Stimulated activated CD4-positive, alpha-beta T cell treated with anti-CD3 and anti-CD28 coated beads, Interleukin-1b, Interleukin-23, amount 100 ng/mL, for 4 hours (primary cell): ENCODE data around the gene LINC01488.

Experiments used
- DNase-seq, 2 donors: peaks; one replicate each; pipeline ENCODE4 v3.0.0-alpha.2; 2020; ENCODE audit warnings: low read depth in 2 of 2

LINC01488 gene

DNA sequence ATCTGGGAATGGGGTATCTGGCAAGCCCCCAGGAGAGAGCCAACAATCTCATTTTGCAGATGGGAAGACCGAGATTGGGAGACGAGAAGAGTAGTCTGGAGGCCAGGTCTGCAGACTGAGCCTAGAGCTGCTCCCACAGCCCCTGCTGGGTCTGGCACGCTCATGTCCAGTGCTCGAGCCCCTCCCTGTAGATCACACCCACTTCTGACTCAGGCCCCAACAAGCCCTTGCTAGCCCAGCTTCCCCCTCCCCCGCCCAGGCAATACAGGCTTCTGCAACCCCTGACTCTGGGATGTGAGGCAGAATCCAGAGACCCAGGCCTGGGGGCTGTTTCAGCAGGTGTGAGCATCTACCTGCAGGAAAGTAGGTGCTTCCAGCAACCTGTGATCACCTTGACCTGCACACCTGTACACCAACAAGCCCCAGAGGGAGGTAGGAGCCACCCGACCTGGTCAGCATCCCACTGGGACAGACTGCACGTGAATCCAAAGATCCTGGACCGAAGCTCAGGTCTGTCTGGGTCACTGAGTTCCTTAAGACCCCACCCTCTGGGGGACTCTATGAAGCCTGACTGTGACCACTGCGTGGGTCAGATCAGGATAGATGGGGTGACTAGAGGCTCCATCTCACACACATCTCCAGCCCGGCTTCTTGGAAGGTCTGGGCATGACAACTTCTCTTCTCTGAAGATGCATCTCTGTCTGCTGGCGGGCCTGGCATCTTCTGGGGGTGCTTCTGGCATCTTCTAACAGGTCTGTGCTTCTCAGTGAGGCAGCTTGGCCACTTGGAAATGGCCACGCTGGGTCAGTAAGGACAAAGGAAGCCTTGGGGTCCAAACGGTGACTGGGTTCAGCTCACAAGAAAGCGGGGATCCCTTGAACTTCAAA lies 29.3 kb downstream of the LINC01488 start:
- DNase-seq: no peak

DNA sequence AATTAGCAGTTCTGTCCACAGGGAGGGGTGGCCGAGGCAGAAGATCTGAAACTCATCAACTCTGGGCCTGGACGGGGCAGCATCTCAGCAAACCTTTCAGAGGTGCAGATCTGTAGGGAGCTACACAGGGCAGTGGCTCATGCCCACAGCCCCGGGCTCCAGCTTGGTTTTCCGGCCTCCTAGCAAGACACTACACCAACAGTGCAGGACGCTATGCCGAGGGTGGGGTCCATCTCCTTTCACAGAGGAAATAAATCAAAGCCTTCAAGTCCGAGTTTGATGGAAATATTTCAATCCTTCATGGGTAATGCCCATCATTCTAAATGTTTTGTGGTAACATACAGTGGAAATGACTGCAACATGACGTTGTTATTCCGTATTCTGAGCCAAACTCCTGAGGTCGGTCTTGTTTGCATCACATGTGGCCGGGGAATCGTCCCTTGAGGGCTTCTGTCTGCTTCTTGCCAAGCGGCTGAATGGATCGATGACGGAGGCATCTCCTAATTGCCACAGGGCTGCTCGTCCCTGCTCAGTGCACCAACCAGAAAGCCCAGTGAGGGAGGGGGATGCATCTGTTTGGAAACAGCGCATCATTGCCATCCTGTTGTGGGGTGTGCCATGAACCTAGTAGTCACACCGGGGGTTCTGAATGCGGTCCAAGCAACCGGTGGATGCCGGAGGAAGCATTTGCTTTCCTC lies 30.0 kb downstream of the LINC01488 start:
- no peak for DNase-seq

- DNase-seq: no peak
Observed at GRCh38 chr11:69512136-69512535, 30.7 kb downstream of the LINC01488 start.

- no peak for DNase-seq
Observed at GRCh38 chr11:69512790-69513189, 31.3 kb downstream of the LINC01488 start.

GRCh38 chr11:69513196-69513595 lies 31.7 kb downstream of the LINC01488 start:
- DNase-seq: no peak

DNA sequence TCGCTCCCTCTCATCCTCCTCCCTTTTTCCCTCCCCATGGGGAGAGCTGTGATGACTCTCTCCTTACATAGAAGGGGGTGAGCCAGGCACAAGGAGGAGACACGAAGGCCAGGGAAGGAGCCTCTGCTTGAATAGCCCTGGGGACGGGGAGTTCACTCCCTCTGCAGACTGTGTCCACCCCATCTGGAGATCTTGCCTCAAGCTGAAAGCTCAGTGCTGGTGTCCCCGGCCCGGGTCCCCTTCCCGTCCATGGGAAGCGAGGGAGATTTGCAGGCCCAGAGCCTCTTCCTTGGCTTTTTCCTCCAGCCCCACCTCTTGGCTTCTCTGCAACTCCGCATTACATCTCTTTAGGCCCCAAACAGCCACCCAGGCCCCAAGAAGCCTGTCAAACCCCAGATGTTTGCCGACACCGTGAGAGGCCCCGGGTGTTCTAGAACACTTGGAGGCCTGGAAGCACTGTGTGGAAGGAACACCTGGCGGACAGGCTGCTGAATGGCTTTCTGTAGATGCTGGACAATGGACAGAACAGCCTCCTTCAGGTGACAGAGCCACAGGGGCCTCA lies 32.3 kb downstream of the LINC01488 start:
- DNase-seq: no peak

DNA sequence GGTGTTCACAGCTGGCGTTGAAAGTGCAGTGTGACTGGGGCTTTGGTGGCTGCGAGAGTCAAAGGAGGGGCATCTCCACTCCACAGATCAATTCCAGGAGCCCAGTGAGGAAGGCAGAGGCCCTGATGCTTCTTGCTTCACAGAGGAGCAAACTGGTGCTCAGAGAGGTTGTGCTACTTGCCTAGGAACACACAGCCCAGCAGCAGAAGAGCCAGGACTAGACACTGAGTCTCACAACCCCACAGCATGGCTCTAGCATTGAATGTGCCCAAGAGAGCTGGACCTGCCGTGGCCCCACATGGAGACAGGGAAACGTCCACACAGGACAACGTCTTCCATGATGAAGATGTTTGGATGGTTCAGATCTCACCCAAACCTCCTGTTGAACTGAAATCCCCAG lies 33.3 kb downstream of the LINC01488 start:
- DNase-seq: no peak

DNA sequence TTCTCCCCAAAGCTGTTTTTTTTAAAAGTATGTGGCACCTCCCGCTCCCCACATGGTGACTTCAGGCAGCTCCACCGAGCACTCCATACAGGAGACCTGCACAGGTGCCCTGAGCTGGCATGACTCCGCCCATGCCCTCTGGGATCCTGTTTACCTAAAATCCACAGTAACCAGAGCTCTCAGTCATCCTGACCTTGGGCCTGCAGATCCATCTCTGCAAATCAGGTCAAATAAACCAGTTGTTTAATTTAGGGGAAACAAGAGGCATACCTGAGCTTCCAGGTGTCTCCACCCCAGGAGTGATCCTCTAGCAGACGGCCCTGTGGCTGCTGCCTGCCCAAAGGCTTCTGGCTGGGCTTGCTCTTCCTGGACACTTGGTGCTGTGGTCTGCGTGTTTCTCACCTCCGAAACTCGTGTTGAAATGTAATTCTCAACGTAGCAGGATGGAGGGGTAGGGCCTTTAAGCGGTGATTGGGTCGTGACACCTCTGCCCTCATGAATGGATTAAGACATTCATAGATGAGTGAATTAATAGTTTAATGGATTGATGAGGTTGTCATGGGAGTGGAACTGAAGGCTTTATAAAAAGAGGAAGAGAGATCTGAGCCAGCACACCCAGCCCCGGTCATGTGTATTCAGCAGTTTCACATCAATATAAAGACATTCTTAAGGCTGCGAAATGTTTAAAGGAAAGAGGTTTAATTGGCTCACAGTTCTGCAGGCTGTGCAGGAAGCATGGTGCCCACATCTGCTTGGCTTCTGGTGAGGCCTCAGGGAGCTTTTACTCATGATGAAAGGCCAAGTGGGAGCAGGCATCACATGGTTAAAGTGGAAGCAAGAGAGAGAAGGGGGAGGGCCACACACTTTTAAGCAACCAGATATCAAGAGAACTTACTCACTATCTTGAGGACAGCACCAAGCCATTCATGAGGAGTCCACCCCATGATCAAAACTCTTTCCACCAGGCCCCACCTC lies 34.1 kb downstream of the LINC01488 start:
- DNase-seq: no peak

GRCh38 chr11:69516526-69516925 lies 35.1 kb downstream of the LINC01488 start:
- no peak for DNase-seq

DNA sequence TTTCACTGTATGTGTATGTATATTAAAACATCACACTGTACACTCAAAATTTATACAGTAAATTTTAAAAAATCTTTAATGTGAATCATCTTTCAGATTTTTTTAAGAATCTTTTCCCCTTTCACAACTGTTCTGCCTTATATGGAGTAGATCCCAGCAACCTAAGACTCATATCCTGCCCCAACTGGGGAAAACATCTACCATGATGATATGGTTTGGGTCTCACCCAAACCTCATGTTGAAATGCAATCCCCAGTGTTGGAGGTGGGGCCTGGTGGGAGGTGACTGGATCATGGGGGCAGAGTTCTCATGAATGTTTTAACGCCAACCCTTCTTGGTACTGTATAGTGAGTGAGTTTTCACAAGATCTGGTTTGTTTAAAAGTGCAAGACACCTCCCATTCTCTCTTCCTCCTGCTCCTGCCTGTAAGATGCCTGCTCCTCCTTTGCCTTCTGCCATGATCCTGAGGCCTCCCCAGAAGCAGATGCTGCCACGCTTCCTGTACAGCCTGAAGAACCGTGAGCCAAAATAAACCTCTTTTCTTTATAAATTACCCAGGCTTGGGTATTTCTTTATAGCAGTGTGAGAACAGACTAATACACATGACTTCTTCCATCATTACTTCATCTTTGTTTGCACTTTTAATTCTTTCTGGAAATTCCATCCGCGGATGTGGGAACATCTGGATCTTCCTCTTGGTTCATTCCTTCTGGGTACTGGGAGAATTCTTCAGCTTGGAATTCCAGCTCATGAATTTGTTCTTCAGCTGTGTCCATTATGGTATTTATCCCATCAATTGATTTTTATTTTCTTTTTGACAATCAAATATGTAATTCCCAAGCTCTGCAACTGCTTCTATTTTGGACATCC lies 36.9 kb downstream of the LINC01488 start:
- no peak for DNase-seq

DNA sequence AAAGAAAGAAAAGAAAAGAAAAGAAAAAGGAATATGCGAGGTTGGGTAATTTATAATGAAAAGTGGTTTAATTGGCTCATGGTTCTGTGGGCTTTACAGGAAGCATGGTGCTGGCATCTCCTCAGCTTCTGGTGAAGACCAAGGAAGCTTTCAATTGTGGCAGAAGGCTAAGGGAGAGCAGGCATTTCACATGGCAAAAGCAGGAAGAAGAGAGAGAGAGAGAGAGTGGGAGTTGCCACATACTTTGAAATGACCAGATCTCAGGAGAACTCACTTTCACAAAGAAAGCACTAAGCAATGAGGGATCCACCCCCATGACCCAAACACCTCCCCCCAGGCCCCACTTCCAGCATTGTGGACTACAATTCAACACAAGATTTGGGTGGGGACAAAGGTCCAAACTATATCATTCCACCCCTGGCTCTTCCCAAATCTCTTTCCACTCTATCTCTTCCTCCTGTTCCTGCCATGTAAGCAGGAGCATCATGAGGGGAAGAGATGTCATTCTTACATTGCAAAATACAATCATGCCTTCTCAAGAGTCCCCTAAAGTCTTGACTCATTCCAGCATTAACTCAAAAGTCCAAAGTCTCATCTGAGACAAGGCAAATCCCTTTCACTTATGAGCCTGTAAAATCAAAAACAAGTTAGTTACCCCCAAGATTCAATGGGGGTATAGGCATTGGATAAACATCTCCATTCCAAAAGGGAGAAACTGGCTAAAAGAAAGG lies 38.9 kb downstream of the LINC01488 start:
- DNase-seq: no peak

GRCh38 chr11:69521457-69521856 lies 40.0 kb downstream of the LINC01488 start:
- DNase-seq: no peak

GRCh38 chr11:69523453-69523852 lies 42.0 kb downstream of the LINC01488 start:
- DNase-seq: no peak

DNA sequence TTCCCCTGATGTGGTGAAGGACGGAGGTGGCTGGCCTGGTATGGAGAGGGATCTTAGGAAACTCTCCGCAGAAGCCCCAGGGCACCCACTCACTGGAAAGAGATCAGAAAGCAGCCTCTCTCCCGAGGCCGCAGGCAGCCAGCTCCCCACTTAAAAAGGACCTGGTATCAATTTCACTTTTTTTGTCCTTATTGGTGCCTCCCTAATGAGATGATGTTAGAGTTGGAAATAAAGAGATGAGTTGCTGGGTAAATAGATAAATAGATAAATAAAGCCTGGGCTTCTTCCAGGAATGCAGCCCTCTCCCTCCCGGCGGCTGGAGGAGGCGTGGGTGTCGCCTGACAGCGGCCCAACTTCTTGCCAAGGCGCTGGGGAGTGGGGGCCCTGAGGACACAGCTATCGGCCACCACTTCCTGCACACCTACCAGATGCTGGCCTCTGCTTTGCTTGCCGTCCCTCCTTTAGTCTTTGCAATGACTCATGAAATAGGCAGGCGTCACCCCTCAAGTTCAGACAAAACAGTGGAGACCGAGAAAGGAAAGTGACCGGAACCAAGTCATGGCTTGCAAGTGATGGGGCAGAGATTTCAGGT lies 42.9 kb downstream of the LINC01488 start:
- DNase-seq: no peak

DNA sequence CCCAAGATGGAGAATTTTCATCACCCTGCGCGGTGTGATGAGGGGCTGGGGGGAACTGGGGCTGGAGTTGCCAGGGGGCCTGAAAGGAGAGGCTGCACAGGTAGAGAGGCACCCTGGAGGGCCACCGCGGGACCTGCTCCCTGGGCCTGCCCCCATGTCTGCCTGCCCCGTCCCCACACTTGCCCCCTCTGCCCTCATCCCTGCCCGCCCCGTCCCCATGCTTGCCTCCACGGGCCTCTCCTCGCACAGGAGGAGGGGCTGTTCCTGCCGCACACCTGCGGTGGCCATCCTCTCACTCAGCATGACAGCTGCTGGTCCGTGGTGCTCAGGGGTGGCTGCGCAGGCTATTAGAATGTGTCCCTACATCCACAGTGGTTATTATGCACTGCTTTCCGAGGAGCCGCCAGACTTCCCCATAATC lies 43.5 kb downstream of the LINC01488 start:
- no peak for DNase-seq

DNA sequence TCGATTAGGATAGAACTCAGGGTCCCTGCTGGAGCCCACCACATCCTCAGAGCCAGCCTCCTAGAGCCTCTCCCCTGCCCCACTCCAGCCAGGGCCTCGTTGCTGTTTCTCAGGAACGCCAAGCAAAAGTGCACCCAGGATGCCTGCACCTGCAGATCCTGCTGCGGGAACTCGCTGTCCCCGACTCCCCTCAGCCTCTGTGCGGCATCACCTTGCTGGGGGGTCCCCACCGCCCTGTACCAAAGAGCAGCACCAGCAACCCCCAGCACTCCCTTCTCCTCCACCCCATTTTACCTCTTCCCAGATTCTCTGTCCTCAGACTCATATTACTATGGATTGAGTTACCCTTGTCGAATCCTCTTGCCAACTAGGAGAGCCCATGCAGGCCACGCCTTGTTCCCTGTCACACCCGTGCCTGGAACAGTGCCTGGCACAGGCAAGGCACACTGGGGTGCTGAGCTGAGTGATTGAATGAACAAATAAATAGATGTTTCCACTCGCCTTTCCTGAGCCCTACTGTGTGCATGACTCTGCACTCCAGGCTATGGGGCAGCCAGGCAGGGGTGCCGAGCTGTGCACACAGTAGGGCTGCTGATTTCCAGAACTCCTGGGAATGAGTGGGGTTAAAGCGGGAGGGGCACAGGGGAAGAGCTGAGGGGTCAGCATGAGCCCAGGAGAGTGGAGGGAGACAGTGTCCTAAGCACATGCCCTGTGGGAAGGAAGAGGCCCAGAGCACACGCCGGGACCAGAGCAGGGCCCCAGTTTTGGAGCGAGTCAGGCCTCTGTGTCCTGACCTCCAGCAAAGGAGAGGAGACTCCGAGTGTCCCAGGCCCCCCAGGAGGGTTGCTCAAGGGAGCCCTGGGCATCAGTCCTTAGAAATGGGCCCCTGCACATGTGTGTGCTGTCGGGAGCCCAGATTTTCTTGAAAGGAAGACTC lies 44.3 kb downstream of the LINC01488 start:
- no peak for DNase-seq

GRCh38 chr11:69526453-69526810 lies 45.0 kb downstream of the LINC01488 start:
- DNase-seq: no peak

GRCh38 chr11:69529001-69529400 lies 47.5 kb downstream of the LINC01488 start:
- DNase-seq: no peak
